Smooth muscle cell (in vitro differentiated cells): Measurements from ENCODE around the gene ANKS1B. TPM values are rescaled to one million over a fixed set of nuclear protein-coding genes. Genes with fewer than 3 reads are reported as not detected.

Experiments used
- DNase-seq: peaks from one replicate; lab custom pipeline; 2025; ENCODE audit not compliant: unreplicated experiment; lab: John Stamatoyannopoulos, UW
- H2AFZ ChIP-seq: fragments of 200-600 bp; sonication (generic); 2 replicates; pipeline ENCODE4 v1.6.0; 2016; ENCODE audit warnings: antibody characterized with exemption, low read depth, mild to moderate bottlenecking
- H3F3A ChIP-seq: fragments of 200-600 bp; sonication (generic); 2 replicates; pipeline ENCODE4 v1.6.0; 2017; ENCODE audit warnings: antibody characterized with exemption, low read depth
- H3K27ac ChIP-seq: fragments of 200-600 bp; sonication (generic); 2 replicates; pipeline ENCODE4 v1.5.1; 2016; ENCODE audit warnings: low read depth, mild to moderate bottlenecking
- H3K27me3 ChIP-seq: fragments of 200-600 bp; sonication (generic); 2 replicates; pipeline ENCODE4 v1.6.1; 2016; ENCODE audit warnings: low read depth, mild to moderate bottlenecking
- H3K36me3 ChIP-seq: fragments of 200-600 bp; sonication (generic); 2 replicates; pipeline ENCODE4 v1.5.1; 2016; ENCODE audit warnings: low read depth
- H3K4me1 ChIP-seq: fragments of 200-600 bp; sonication (generic); 2 replicates; pipeline ENCODE4 v1.5.1; 2016; ENCODE audit warnings: low read depth
- H3K4me2 ChIP-seq: fragments of 200-600 bp; sonication (generic); 2 replicates; pipeline ENCODE4 v1.6.0; 2016; ENCODE audit warnings: mild to moderate bottlenecking
- H3K4me3 ChIP-seq: fragments of 200-600 bp; sonication (generic); 2 replicates; pipeline ENCODE4 v1.5.1; 2016; ENCODE audit warnings: mild to moderate bottlenecking
- H3K79me2 ChIP-seq: fragments of 200-600 bp; sonication (generic); 2 replicates; pipeline ENCODE4 v1.6.0; 2016; ENCODE audit warnings: low read depth, mild to moderate bottlenecking
- H3K9ac ChIP-seq: fragments of 200-600 bp; sonication (generic); 2 replicates; pipeline ENCODE4 v1.6.0; 2016; ENCODE audit warnings: low read depth
- H3K9me3 ChIP-seq: fragments of 200-600 bp; sonication (generic); replicated peaks from 2 replicates; pipeline ENCODE4 v1.5.1; 2016; ENCODE audit warnings: low read depth
- H4K20me1 ChIP-seq: fragments of 200-600 bp; sonication (generic); 2 replicates; pipeline ENCODE4 v1.6.0; 2016; ENCODE audit warnings: low read depth
- CTCF ChIP-seq: fragments of 200-600 bp; sonication (generic); IDR thresholded peaks from 2 replicates; pipeline ENCODE4 v1.5.1; 2017; ENCODE audit warnings: borderline replicate concordance, mild to moderate bottlenecking, antibody characterized with exemption; ENCODE audit not compliant: insufficient read depth, poor library complexity, severe bottlenecking
- WGBS: methylation state at CpG from one replicate; pipeline ENCODE4 v1.1.7; 2016; ENCODE audit warnings: low lambda C conversion rate; 5-methylcytosine and 5-hydroxymethylcytosine counted together
- polyA plus RNA-seq: library from polyadenylated mRNA; unstranded; fragments of >200 nt; fragmentation: Nextera tagmentation; extraction: Ambion mirVana; gene quantifications from 2 replicates; pipeline ENCODE4 v1.2.1, GENCODE V29; 2016
- total RNA-seq: library from RNA; depleted of rRNA; stranded (reverse); fragments of >200 nt; gene quantifications from 2 replicates; pipeline ENCODE4 v1.2.3, GENCODE V29; 2014

Gene ANKS1B
- total and polyA plus RNA-seq, 2 experiments from 2014 or later, result 0.47 to 7.3 TPM

DNA sequence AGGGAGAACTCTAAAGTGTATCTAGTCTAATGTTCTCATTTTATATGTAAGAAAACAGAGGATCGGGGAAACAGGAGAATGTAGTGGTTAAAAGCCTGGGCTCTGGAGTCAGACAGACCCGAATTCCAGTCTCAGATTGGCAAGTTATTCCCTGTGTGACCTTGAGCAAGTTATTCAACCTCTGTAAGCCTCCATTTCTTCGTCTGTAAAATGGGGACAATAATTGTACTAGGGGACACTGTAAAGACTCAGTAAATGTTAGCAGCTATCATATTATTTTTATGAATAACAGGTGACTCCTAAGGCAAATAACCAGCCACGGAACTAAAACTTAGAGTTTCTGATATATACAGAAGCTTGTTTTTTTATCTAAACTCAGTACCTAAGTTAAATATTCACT is 1187.5 kb downstream of the ANKS1B start:
- no peaks in the 10 kb centered on the region for H3F3A ChIP-seq
- no peak overlapping the region for H3K27ac ChIP-seq
- H3K9me3 ChIP-seq, result no peaks in the 10 kb centered on the region
- H4K20me1 ChIP-seq, result no peaks in the 10 kb centered on the region
- WGBS, result 86% methylated on average over 4 of the region's 4 CpGs
- H2AFZ ChIP-seq, result no peak overlapping the region
- no peak for TF ChIP-seq CTCF
- no peak overlapping the region for H3K4me3 ChIP-seq
- no peaks in the 10 kb centered on the region for H3K36me3 ChIP-seq
- H3K4me2 ChIP-seq, result no peak overlapping the region
- H3K4me1 ChIP-seq, result no peaks in the 10 kb centered on the region
- H3K79me2 ChIP-seq, result no peaks in the 10 kb centered on the region
- H3K27me3 ChIP-seq, result peaks cover 13% of the 10 kb centered on the region
- DNase-seq, result no peak
- no peak overlapping the region for H3K9ac ChIP-seq

GRCh38 chr12:98796745-98797144 is 1188.0 kb downstream of the ANKS1B start:
- Histone ChIP-seq H3K9ac (no peak overlapping the region), H3F3A (no peaks in the 10 kb centered on the region), H3K9me3 (no peaks in the 10 kb centered on the region), H3K27ac (no peak overlapping the region), H3K4me3 (no peak overlapping the region), H3K36me3 (no peaks in the 10 kb centered on the region), H2AFZ (no peak overlapping the region), H3K4me2 (no peak overlapping the region), H3K4me1 (no peaks in the 10 kb centered on the region), H3K27me3 (peaks cover 13% of the 10 kb centered on the region), H4K20me1 (no peaks in the 10 kb centered on the region), H3K79me2 (no peaks in the 10 kb centered on the region)
- no peak for DNase-seq
- no peak for TF ChIP-seq CTCF
- WGBS, result 89% methylated on average over 1 of the region's 1 CpG

DNA sequence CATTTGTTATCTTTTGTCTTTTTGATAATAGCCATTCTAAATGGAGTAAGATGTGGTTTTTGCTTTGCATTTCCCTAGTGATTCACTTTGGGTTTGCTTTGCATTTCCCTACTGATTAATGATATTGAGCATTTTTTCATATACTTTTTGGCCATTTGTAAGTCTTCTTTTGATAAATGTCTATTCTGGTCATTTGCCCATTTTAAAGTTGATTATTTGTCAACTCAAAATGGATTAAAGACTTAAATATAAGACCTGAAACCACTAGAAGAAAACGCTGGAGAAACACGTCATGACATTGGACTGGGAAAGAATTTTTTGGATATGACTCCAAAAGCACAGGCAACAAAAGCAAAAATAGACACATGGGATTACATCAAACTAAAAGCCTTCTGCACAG is 1191.6 kb downstream of the ANKS1B start:
- Histone ChIP-seq H3K27me3 (peaks cover 13% of the 10 kb centered on the region), H3F3A (no peaks in the 10 kb centered on the region), H3K4me3 (no peak overlapping the region), H3K36me3 (no peaks in the 10 kb centered on the region), H3K79me2 (no peaks in the 10 kb centered on the region), H3K4me1 (no peaks in the 10 kb centered on the region), H3K4me2 (no peak overlapping the region), H3K27ac (no peak overlapping the region), H3K9ac (no peak overlapping the region), H2AFZ (no peak overlapping the region), H3K9me3 (no peaks in the 10 kb centered on the region), H4K20me1 (no peaks in the 10 kb centered on the region)
- no peak for DNase-seq
- WGBS, result 86% methylated on average over 2 of the region's 2 CpGs
- no peak for TF ChIP-seq CTCF

- Histone ChIP-seq H3K4me3 (no peak overlapping the region), H3K4me1 (no peaks in the 10 kb centered on the region), H2AFZ (no peak overlapping the region), H3K36me3 (no peaks in the 10 kb centered on the region), H3K27me3 (peaks cover 6% of the 10 kb centered on the region), H3K79me2 (no peaks in the 10 kb centered on the region), H3K4me2 (no peak overlapping the region), H3K9ac (no peak overlapping the region), H3F3A (no peaks in the 10 kb centered on the region), H3K27ac (no peak overlapping the region), H3K9me3 (no peaks in the 10 kb centered on the region), H4K20me1 (no peaks in the 10 kb centered on the region)
- no peak for DNase-seq
- no peak for TF ChIP-seq CTCF
- WGBS, result 91% methylated on average over 3 of the region's 3 CpGs
These were observed 1193.3 kb downstream of the ANKS1B start for GRCh38 chr12:98791406-98791805.
